Epithelial cell of esophagus (primary cell): ENCODE data around the gene FAM204A.
A peak's percentile ranks its signal among the peaks of the same experiment; 100 is the strongest.

Experiments
- DNase-seq: peaks from one replicate; pipeline ENCODE4 v3.0.0; 2010; ENCODE audit warnings: low read depth
- H3K4me3 ChIP-seq: 2 replicates; pipeline ENCODE4 v1.5.1; 2011; ENCODE audit warnings: mild to moderate bottlenecking, low read length, control low read depth
- CTCF ChIP-seq: IDR thresholded peaks from 2 replicates; pipeline ENCODE4 v1.5.1; 2011; ENCODE audit warnings: low read depth, mild to moderate bottlenecking, low read length, control low read depth, inconsistent platforms; ENCODE audit not compliant: insufficient read depth; ENCODE audit errors: missing control alignments

Gene FAM204A

GRCh38 chr10:118256209-118256608, 85.9 kb downstream of the FAM204A start:
- no peak for TF ChIP-seq CTCF
- H3K4me3 ChIP-seq, result no peak overlapping the region
- no peak for DNase-seq

GRCh38 chr10:118255355-118255754, 86.8 kb downstream of the FAM204A start:
- no peak overlapping the region for H3K4me3 ChIP-seq
- DNase-seq, result no peak
- no peak for TF ChIP-seq CTCF

- DNase-seq, result no peak
- TF ChIP-seq CTCF, result no peak
- no peak overlapping the region for H3K4me3 ChIP-seq
Observed at GRCh38 chr10:118254654-118255053, 87.5 kb downstream of the FAM204A start.

GRCh38 chr10:118253397-118253796, 88.7 kb downstream of the FAM204A start:
- no peak overlapping the region for H3K4me3 ChIP-seq
- no peak for DNase-seq
- no peak for TF ChIP-seq CTCF

GRCh38 chr10:118251791-118252190, 90.3 kb downstream of the FAM204A start:
- DNase-seq, result peak; percentile 60
- no peak for TF ChIP-seq CTCF
- H3K4me3 ChIP-seq, result no peak overlapping the region

GRCh38 chr10:118249714-118250113, 92.4 kb downstream of the FAM204A start:
- no peak overlapping the region for H3K4me3 ChIP-seq
- no peak for DNase-seq
- TF ChIP-seq CTCF, result no peak
